OCI-LY3 (cell line): ENCODE measurements around the gene NAT14.

Experiments used
- H2AFZ ChIP-seq: fragments of 200-600, 300-600 bp; shearing (Covaris generic); 2 replicates; pipeline ENCODE4 v1.6.0; 2014; ENCODE audit warnings: antibody characterized with exemption, low read depth, low read length
- H3K27ac ChIP-seq: fragments of 200-600, 300-600 bp; sonication (generic); 2 replicates; pipeline ENCODE4 v1.5.1; 2014; ENCODE audit warnings: mild to moderate bottlenecking, low read length, moderate library complexity, mixed read lengths
- H3K27me3 ChIP-seq: fragments of 200-600, 300-600 bp; sonication (generic); 2 replicates; pipeline ENCODE4 v1.6.1; 2014; ENCODE audit warnings: low read depth, low read length, mixed read lengths
- H3K36me3 ChIP-seq: fragments of 200-600, 300-600 bp; sonication (generic); replicated peaks from 2 replicates; pipeline ENCODE3; 2014; ENCODE audit warnings: low read depth, low read length, mixed read lengths
- H3K4me1 ChIP-seq: fragments of 300-600, 200-600 bp; sonication (generic); 2 replicates; pipeline ENCODE4 v1.6.1; 2014; ENCODE audit warnings: low read length, mixed read lengths
- H3K4me2 ChIP-seq: fragments of 200-600, 300-600 bp; sonication (generic); 2 replicates; pipeline ENCODE4 v1.6.1; 2014; ENCODE audit warnings: low read length, mixed read lengths
- H3K4me3 ChIP-seq: fragments of 300-600, 200-600 bp; sonication (generic); 2 replicates; pipeline ENCODE4 v1.5.1; 2014; ENCODE audit warnings: antibody characterized with exemption, mild to moderate bottlenecking, low read length, moderate library complexity
- H3K79me2 ChIP-seq: fragments of 300-600, 200-600 bp; shearing (Covaris generic); 2 replicates; pipeline ENCODE4 v1.6.1; 2014; ENCODE audit warnings: mild to moderate bottlenecking, low read length, mixed read lengths
- H3K9ac ChIP-seq: fragments of 300-600, 200-600 bp; shearing (Covaris generic); 2 replicates; pipeline ENCODE4 v1.6.0; 2014; ENCODE audit warnings: mild to moderate bottlenecking, low read length, moderate library complexity
- H3K9me3 ChIP-seq: fragments of 200-600, 300-600 bp; shearing (Covaris generic); 2 replicates; pipeline ENCODE4 v1.6.1; 2014; ENCODE audit warnings: low read length, mixed read lengths; ENCODE audit not compliant: insufficient read depth
- H4K20me1 ChIP-seq: fragments of 200-600, 300-600 bp; sonication (generic); 2 replicates; pipeline ENCODE4 v1.6.1; 2016; ENCODE audit warnings: low read length, mixed read lengths; ENCODE audit not compliant: insufficient read depth
- CTCF ChIP-seq: fragments of 200-600, 300-600 bp; sonication (generic); IDR thresholded peaks from 2 replicates; pipeline ENCODE4 v1.5.1; 2014; ENCODE audit warnings: antibody characterized with exemption, low read length, low read depth
- EZH2phosphoT487 ChIP-seq: fragments of 200-600 bp; shearing (Covaris generic); IDR thresholded peaks from 2 replicates; pipeline ENCODE4 v1.6.1; 2018; ENCODE audit warnings: antibody characterized with exemption, mixed run types, low read depth

The NAT14 gene

GRCh38 chr19:55464039-55464661 is 20.8 kb upstream of the NAT14 start:
- Histone ChIP-seq H2AFZ (no peak overlapping the region), H4K20me1 (no peaks in the 10 kb centered on the region), H3K27me3 (no peaks in the 10 kb centered on the region), H3K9me3 (no peaks in the 10 kb centered on the region), H3K9ac (no peak overlapping the region), H3K4me2 (no peak overlapping the region), H3K4me1 (peaks cover 15% of the 10 kb centered on the region), H3K4me3 (no peak overlapping the region), H3K36me3 (no peaks in the 10 kb centered on the region), H3K27ac (no peak overlapping the region), H3K79me2 (0 out of 2 replicates have a peak, but pooled peaks cover 3% of the 10 kb centered on the region)
- no peak for TF ChIP-seq CTCF
- no peak for TF ChIP-seq EZH2phosphoT487

GRCh38 chr19:55464662-55465054 is 20.3 kb upstream of the NAT14 start, which contains the start of gene C19orf85:
Gene C19orf85 (minus strand): TSS chr19:55464751. CDS start chr19:55464554, 197 bp downstream.
- Histone ChIP-seq H2AFZ (no peak within 1 kb of the TSS), H3K4me2 (no peak within 1 kb of the TSS), H3K9ac (no peak within 1 kb of the TSS), H3K9me3 (no peaks in the 10 kb centered on the region), H3K27me3 (no peaks in the 10 kb centered on the region), H3K27ac (no peak within 1 kb of the TSS), H3K36me3 (no peaks in the 10 kb centered on the region), H4K20me1 (no peaks in the 10 kb centered on the region), H3K4me1 (peaks cover 15% of the 10 kb centered on the region), H3K4me3 (no peak within 1 kb of the TSS), H3K79me2 (0 out of 2 replicates have a peak, but pooled peaks cover 3% of the 10 kb centered on the region)
- TF ChIP-seq EZH2phosphoT487 (no peak), CTCF (no peak)

- peaks cover 11% of the 10 kb centered on the region for H3K4me1 ChIP-seq
- 0 out of 2 replicates have a peak, but pooled peaks cover 3% of the 10 kb centered on the region for H3K79me2 ChIP-seq
- H3K9me3 ChIP-seq, result no peaks in the 10 kb centered on the region
- no peak overlapping the region for H3K27ac ChIP-seq
- no peaks in the 10 kb centered on the region for H3K36me3 ChIP-seq
- no peak for TF ChIP-seq EZH2phosphoT487
- no peak for TF ChIP-seq CTCF
- H3K4me3 ChIP-seq, result no peak overlapping the region
- H3K4me2 ChIP-seq, result no peak overlapping the region
- no peaks in the 10 kb centered on the region for H4K20me1 ChIP-seq
- no peaks in the 10 kb centered on the region for H3K27me3 ChIP-seq
- no peak overlapping the region for H2AFZ ChIP-seq
- H3K9ac ChIP-seq, result no peak overlapping the region
These were observed 19.3 kb upstream of the NAT14 start for GRCh38 chr19:55465460-55466240.

GRCh38 chr19:55466241-55466614 is 18.8 kb upstream of the NAT14 start:
- no peak overlapping the region for H3K4me2 ChIP-seq
- peaks cover 8% of the 10 kb centered on the region for H3K4me1 ChIP-seq
- H2AFZ ChIP-seq, result no peak overlapping the region
- TF ChIP-seq EZH2phosphoT487 (no peak), CTCF (no peak)
- H3K9me3 ChIP-seq, result no peaks in the 10 kb centered on the region
- H3K27ac ChIP-seq, result no peak overlapping the region
- H3K36me3 ChIP-seq, result no peaks in the 10 kb centered on the region
- H3K4me3 ChIP-seq, result no peak overlapping the region
- no peaks in the 10 kb centered on the region for H3K27me3 ChIP-seq
- H4K20me1 ChIP-seq, result no peaks in the 10 kb centered on the region
- H3K79me2 ChIP-seq, result 0 out of 2 replicates have a peak, but pooled peaks cover 1% of the 10 kb centered on the region
- no peak overlapping the region for H3K9ac ChIP-seq
